ENCODE measurements around the gene DNAJC4.

GRCh38 chr11:64231546-64231945 lies 1.2 kb downstream of the DNAJC4 start:
- no peak for TF ChIP-seq KDM1A (IDR thresholded peaks at IDR 0.05; ENCODE audit: borderline replicate concordance, low read length)
- TF ChIP-seq CREB1 (IDR thresholded peaks at IDR 0.05) = no peak
- no peak for TF ChIP-seq HDAC2 (IDR thresholded peaks at IDR 0.05; ENCODE audit: borderline replicate concordance in 1 of 2, low read depth in 2 of 2, low read length in 2 of 2)
- TF ChIP-seq POLR2A (IDR thresholded peaks at IDR 0.05; ENCODE audit: control extremely low read depth in 1 of 2, low read depth in 2 of 2, low read length in 2 of 2) = no peak
- no peak for TF ChIP-seq EP300 (IDR thresholded peaks at IDR 0.05; ENCODE audit: borderline replicate concordance in 1 of 2, low read depth in 2 of 2, low read length in 2 of 2)
- TF ChIP-seq, protein P1, sequence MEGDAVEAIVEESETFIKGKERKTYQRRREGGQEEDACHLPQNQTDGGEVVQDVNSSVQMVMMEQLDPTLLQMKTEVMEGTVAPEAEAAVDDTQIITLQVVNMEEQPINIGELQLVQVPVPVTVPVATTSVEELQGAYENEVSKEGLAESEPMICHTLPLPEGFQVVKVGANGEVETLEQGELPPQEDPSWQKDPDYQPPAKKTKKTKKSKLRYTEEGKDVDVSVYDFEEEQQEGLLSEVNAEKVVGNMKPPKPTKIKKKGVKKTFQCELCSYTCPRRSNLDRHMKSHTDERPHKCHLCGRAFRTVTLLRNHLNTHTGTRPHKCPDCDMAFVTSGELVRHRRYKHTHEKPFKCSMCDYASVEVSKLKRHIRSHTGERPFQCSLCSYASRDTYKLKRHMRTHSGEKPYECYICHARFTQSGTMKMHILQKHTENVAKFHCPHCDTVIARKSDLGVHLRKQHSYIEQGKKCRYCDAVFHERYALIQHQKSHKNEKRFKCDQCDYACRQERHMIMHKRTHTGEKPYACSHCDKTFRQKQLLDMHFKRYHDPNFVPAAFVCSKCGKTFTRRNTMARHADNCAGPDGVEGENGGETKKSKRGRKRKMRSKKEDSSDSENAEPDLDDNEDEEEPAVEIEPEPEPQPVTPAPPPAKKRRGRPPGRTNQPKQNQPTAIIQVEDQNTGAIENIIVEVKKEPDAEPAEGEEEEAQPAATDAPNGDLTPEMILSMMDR (IDR thresholded peaks at IDR 0.05; ENCODE audit: control extremely low read depth in 1 of 3, insufficient read depth in 1 of 3, low read depth in 1 of 3, low read length in 3 of 3) = no peak
- TF ChIP-seq GABPA (IDR thresholded peaks at IDR 0.05; ENCODE audit: borderline replicate concordance, insufficient read depth, low read length) = no peak

Measured in H1 (cell line).